Neuron (in vitro differentiated cells): ENCODE data around the gene HADH.

ENCODE experiments used
- H2AFZ ChIP-seq: one replicate; pipeline ENCODE4 v1.6.1; 2013; ENCODE audit warnings: low read depth, mild to moderate bottlenecking, inconsistent platforms, low read length, moderate library complexity
- H3K27me3 ChIP-seq: one replicate; pipeline ENCODE4 v1.6.1; 2013; ENCODE audit warnings: low read length; ENCODE audit not compliant: insufficient read depth
- H3K36me3 ChIP-seq: one replicate; pipeline ENCODE4 v1.6.1; 2013; ENCODE audit warnings: low read length; ENCODE audit not compliant: insufficient read depth
- H3K4me1 ChIP-seq: one replicate; pipeline ENCODE4 v1.6.1; 2013; ENCODE audit warnings: low read length; ENCODE audit not compliant: insufficient read depth
- H3K4me3 ChIP-seq: 2 replicates; pipeline ENCODE4 v1.5.1; 2013; ENCODE audit warnings: mild to moderate bottlenecking, low read length, moderate library complexity
- H3K9me3 ChIP-seq: one replicate; pipeline ENCODE4 v1.6.1; 2013; ENCODE audit warnings: low read length

HADH gene

GRCh38 chr4:108024878-108025165, 35.1 kb downstream of the HADH start:
- H3K36me3 ChIP-seq, result peaks cover 41% of the 10 kb centered on the region
- H3K9me3 ChIP-seq, result no peaks in the 10 kb centered on the region
- H3K4me3 ChIP-seq, result no peak overlapping the region

DNA sequence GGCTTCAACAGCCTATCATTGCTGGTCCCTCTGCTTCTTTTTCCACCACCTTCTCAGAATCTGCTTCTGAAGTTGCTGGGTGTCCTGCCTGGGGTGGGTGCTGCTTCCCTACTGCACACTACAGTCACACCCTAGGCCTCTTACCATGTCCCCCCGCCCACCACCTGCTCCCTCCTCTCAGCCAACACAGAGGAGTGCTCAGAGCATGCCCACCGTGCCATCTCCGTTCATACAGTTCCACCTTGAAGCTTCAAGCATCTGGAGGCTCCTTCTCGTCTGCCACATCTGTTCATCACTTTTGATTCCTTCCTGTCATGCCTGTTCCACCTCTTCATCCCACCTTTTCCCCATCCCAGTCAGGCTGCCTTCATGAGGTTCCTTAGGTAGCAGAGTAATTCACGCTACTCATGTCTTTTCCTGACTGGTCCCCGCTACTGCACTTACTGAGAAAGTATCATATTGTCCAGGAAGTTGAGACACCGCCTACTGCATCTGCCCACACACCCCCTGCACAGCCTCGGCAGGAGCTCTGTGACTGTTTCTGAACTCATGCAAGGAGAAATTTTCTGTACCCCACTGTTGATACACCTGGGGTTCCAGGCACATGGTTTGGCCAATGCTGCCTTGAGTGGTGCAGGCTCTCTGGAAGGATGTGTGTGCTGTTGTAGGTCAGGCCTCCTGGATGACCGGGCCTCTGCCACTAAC, 39.5 kb downstream of the HADH start:
- Histone ChIP-seq H3K4me1 (no peaks in the 10 kb centered on the region), H3K4me3 (no peak overlapping the region), H3K36me3 (peaks cover 34% of the 10 kb centered on the region), H3K9me3 (no peaks in the 10 kb centered on the region), H2AFZ (no peak overlapping the region), H3K27me3 (no peaks in the 10 kb centered on the region)

More at GRCh38 chr4:108024878-108025165, 35.1 kb downstream of the HADH start:
- Histone ChIP-seq H2AFZ (no peak overlapping the region), H3K4me1 (no peaks in the 10 kb centered on the region), H3K27me3 (no peaks in the 10 kb centered on the region)

DNA sequence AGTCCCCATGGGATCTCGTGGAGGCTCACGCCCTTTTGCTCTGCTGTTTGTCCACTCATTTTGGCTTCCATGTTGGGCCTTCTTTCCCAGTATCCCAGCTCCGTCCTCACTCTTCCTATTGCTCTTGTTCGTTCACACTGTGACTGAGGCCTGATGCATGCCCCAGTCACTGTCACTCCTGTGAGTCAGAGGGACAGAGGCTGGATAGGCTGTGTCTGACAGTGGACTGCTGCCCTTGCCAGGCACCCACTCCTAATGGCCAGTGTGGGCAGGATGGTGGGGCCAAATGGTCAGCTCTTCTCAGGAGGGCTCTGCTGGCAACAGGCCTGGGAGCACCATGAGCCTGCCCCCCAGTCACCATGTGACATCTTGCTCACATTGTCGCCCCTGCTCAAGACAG, 40.0 kb downstream of the HADH start:
- no peak overlapping the region for H2AFZ ChIP-seq

DNA sequence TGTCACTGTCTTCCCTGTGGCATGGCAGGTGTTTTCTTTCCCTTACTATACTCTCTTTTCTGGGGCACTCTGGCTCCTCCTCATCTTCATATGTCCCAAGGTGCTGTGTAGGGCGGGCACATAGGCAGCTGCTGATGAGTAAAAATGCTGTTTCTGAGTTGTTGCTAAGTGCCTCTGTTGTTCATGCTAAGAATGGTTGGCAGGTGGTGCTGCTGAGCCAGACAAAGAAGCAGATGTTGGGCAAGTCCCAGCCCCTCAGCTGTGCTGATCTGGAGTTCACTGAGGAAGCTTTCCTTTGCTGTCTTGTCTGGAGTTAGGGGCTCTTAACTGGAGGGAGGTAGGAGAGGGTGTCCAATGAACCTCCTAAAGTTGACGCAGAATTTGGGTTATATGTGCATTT, 40.6 kb downstream of the HADH start:
- Histone ChIP-seq H3K27me3 (no peaks in the 10 kb centered on the region), H2AFZ (no peak overlapping the region), H3K4me3 (no peak overlapping the region), H3K9me3 (no peaks in the 10 kb centered on the region), H3K4me1 (no peaks in the 10 kb centered on the region), H3K36me3 (peaks cover 34% of the 10 kb centered on the region)

More for the DNA sequence above, 40.0 kb downstream of the HADH start:
- H3K9me3 ChIP-seq, result no peaks in the 10 kb centered on the region
- H3K4me1 ChIP-seq, result no peaks in the 10 kb centered on the region
- H3K27me3 ChIP-seq, result no peaks in the 10 kb centered on the region
- peaks cover 38% of the 10 kb centered on the region for H3K36me3 ChIP-seq
- no peak overlapping the region for H3K4me3 ChIP-seq

- peaks cover 41% of the 10 kb centered on the region for H3K36me3 ChIP-seq
- no peaks in the 10 kb centered on the region for H3K27me3 ChIP-seq
- no peak overlapping the region for H2AFZ ChIP-seq
Observed at GRCh38 chr4:108031427-108032083, 41.9 kb downstream of the HADH start.

DNA sequence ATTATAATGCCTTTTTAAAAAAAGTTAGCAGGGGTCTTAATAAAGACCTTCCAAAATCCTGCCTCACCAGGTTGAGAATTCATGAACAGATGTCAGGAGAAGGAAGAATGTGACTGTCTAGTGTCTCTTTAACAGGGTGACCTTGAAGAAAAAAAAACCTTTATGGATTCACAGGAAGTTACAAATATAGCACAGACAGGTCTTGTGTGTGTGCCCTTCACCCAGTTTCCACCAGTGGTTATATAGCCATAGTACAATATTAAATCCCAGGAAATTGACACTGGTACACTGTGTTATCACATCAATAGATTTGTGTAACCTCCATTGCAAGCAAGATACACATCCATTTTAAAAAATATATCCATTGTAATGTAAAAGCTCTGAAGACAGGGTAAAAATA, 43.7 kb downstream of the HADH start:
- no peak overlapping the region for H2AFZ ChIP-seq
- H3K4me1 ChIP-seq, result no peaks in the 10 kb centered on the region
- H3K9me3 ChIP-seq, result no peaks in the 10 kb centered on the region
- H3K4me3 ChIP-seq, result no peak overlapping the region
- H3K36me3 ChIP-seq, result peaks cover 36% of the 10 kb centered on the region
- H3K27me3 ChIP-seq, result no peaks in the 10 kb centered on the region

More at GRCh38 chr4:108031427-108032083, 41.9 kb downstream of the HADH start:
- Histone ChIP-seq H3K4me1 (no peaks in the 10 kb centered on the region), H3K9me3 (no peaks in the 10 kb centered on the region), H3K4me3 (no peak overlapping the region)

- Histone ChIP-seq H3K4me3 (no peak overlapping the region), H3K9me3 (no peaks in the 10 kb centered on the region), H3K36me3 (peaks cover 27% of the 10 kb centered on the region), H2AFZ (no peak overlapping the region), H3K4me1 (no peaks in the 10 kb centered on the region), H3K27me3 (no peaks in the 10 kb centered on the region)
Observed at GRCh38 chr4:108034565-108034964, 44.9 kb downstream of the HADH start.

DNA sequence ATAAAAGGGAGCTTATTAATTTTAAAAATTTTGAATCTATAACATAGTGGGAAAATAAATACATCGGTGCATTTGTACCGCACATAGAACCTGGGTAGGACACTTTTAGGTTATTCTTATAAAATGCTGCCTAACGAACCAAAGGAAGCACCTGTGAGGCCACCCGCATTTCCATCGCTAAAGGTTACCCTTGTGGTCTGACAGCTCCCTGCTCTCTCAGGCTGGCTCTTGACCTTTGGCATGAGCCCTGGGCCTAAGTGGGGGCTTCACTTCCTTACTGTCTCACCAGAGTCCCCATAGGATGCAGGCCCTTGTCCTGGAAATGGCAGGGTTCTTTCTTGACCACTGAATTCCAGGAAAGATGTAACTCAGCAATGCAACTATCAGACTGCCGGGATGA, 46.0 kb downstream of the HADH start:
- Histone ChIP-seq H3K4me1 (no peaks in the 10 kb centered on the region), H2AFZ (no peak overlapping the region), H3K36me3 (peaks cover 27% of the 10 kb centered on the region), H3K9me3 (no peaks in the 10 kb centered on the region), H3K4me3 (no peak overlapping the region), H3K27me3 (no peaks in the 10 kb centered on the region)

DNA sequence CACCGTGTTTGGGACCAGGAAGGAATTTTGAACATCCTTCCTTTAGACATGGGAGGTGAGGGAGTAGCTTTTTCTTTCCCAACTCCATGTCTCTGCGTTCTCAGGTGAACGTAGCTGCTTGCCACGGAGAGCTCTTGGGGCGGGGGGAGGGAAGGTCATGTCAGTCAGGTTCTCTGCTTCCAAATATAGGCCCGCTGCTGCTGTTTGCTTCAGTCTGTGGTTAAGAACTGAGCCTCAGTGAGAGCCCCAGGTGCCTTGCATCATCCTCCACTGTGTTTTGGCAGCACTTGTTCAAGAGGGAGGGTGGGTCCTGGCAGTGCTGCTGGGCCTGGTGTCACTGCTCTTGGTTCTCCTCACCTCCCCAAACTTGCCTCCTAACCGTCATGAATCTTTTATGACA, 46.5 kb downstream of the HADH start:
- H3K36me3 ChIP-seq, result peaks cover 26% of the 10 kb centered on the region
- H2AFZ ChIP-seq, result no peak overlapping the region
- H3K4me1 ChIP-seq, result no peaks in the 10 kb centered on the region
- H3K27me3 ChIP-seq, result no peaks in the 10 kb centered on the region
- no peak overlapping the region for H3K4me3 ChIP-seq
- H3K9me3 ChIP-seq, result no peaks in the 10 kb centered on the region

DNA sequence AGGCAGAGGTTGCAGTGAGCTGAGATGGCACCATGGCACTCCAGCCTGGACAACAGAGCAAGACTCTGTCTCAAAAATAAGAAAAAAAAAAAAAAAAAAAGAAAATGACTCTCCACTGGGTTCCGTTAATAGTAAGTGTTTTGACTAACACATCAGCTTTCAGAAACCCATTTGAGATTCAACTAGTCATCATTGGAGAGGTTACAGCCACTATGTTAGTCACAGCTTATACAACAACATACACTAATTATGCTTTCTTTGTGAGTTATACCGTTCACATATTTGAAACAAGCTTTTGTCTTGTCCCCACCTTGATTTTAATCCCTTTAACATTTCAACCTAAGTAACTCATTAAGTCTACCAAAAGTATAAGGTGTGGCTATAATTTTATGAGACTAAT, 48.2 kb downstream of the HADH start:
- no peak overlapping the region for H3K4me3 ChIP-seq
- no peaks in the 10 kb centered on the region for H3K27me3 ChIP-seq
- H3K4me1 ChIP-seq, result peaks cover 2% of the 10 kb centered on the region
- H3K9me3 ChIP-seq, result no peaks in the 10 kb centered on the region
- H3K36me3 ChIP-seq, result peaks cover 24% of the 10 kb centered on the region
- H2AFZ ChIP-seq, result no peak overlapping the region

DNA sequence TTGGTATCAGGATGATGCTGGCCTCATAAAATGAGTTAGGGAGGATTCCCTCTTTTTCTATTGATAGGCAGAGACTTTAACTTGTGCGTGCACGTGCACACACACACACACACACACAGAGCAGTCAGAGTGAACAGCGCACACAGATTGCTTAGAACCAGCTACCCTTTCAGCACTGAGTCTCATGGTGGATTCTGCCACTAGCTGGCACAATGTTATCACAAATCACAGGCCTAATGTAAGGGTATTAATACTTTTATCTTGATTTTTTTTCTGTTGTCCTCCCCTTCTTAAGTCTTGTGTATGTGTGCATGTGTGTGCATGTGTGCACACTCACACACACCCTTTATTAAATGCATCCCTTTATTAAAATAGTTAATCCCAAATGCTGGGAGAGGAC, 53.2 kb downstream of the HADH start:
- Histone ChIP-seq H2AFZ (peak overlapping the region; percentile 2), H3K4me1 (peaks cover 14% of the 10 kb centered on the region), H3K9me3 (no peaks in the 10 kb centered on the region), H3K4me3 (no peak overlapping the region), H3K36me3 (no peaks in the 10 kb centered on the region), H3K27me3 (no peaks in the 10 kb centered on the region)

GRCh38 chr4:108043526-108043925, 53.8 kb downstream of the HADH start:
- Histone ChIP-seq H3K9me3 (no peaks in the 10 kb centered on the region), H2AFZ (peak overlapping the region; percentile 2), H3K4me3 (peak overlapping the region; percentile 11), H3K27me3 (no peaks in the 10 kb centered on the region), H3K4me1 (peaks cover 14% of the 10 kb centered on the region), H3K36me3 (peaks cover 4% of the 10 kb centered on the region)

GRCh38 chr4:108044951-108045686, 55.4 kb downstream of the HADH start:
- Histone ChIP-seq H3K9me3 (no peaks in the 10 kb centered on the region), H2AFZ (no peak overlapping the region), H3K4me3 (no peak overlapping the region), H3K4me1 (peaks cover 14% of the 10 kb centered on the region), H3K27me3 (no peaks in the 10 kb centered on the region), H3K36me3 (peaks cover 7% of the 10 kb centered on the region)
